Stomach (tissue), 4 donors: ENCODE measurements around the gene NEBL.

Experiments used
- POLR2A ChIP-seq, 4 donors: fragments of 450-650 bp; IDR thresholded peaks; one replicate each; pipeline ENCODE4 v1.6.1; 2016; ENCODE audit warnings: antibody characterized with exemption in 4 of 4, control low read depth in 2 of 4, mild to moderate bottlenecking in 1 of 4, moderate library complexity in 1 of 4
- TF ChIP-seq, protein P1 (sequence below), 7 experiments: fragments of 450-650 bp in 4 of 7; fragments of 200-600 bp in 3 of 7; sonication (generic) in 3 of 7; IDR thresholded peaks; one replicate each; pipeline ENCODE4 v1.5.1; 2016 to 2019; ENCODE audit warnings: antibody characterized with exemption in 7 of 7, control low read depth in 2 of 7, mild to moderate bottlenecking in 1 of 7

GRCh38 chr10:20870834-20871233 lies 26.3 kb downstream of the NEBL start:
- TF ChIP-seq, protein P1, sequence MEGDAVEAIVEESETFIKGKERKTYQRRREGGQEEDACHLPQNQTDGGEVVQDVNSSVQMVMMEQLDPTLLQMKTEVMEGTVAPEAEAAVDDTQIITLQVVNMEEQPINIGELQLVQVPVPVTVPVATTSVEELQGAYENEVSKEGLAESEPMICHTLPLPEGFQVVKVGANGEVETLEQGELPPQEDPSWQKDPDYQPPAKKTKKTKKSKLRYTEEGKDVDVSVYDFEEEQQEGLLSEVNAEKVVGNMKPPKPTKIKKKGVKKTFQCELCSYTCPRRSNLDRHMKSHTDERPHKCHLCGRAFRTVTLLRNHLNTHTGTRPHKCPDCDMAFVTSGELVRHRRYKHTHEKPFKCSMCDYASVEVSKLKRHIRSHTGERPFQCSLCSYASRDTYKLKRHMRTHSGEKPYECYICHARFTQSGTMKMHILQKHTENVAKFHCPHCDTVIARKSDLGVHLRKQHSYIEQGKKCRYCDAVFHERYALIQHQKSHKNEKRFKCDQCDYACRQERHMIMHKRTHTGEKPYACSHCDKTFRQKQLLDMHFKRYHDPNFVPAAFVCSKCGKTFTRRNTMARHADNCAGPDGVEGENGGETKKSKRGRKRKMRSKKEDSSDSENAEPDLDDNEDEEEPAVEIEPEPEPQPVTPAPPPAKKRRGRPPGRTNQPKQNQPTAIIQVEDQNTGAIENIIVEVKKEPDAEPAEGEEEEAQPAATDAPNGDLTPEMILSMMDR (IDR thresholded peaks at IDR 0.05): no peak
- TF ChIP-seq POLR2A (IDR thresholded peaks at IDR 0.05): no peak
